ENCODE results near the gene RASGRF2.
"Not testable (repeated sequence)": the region's sequence is repeated elsewhere in the genome, so short reads cannot be mapped to it uniquely, and the experiment has no call there.

- not testable (repeated sequence) for TF ChIP-seq CTCF (conservative IDR thresholded peaks at IDR 0.05; ENCODE audit: low read length); EZH2phosphoT487 (IDR thresholded peaks at IDR 0.05; ENCODE audit: borderline replicate concordance)
Observed at GRCh38 chr5:81029736-81030135, 69.6 kb downstream of the RASGRF2 start.

Data from Loucy (cell line).